ENCODE measurements around the gene MT1M. TPM values are rescaled to one million over a fixed set of nuclear protein-coding genes. Genes with fewer than 3 reads are reported as not detected.
A peak's percentile ranks its signal among the peaks of the same experiment; 100 is the strongest.

MT1M gene
- total RNA-seq, 1 experiment from 2014 or later, result not detected

DNA sequence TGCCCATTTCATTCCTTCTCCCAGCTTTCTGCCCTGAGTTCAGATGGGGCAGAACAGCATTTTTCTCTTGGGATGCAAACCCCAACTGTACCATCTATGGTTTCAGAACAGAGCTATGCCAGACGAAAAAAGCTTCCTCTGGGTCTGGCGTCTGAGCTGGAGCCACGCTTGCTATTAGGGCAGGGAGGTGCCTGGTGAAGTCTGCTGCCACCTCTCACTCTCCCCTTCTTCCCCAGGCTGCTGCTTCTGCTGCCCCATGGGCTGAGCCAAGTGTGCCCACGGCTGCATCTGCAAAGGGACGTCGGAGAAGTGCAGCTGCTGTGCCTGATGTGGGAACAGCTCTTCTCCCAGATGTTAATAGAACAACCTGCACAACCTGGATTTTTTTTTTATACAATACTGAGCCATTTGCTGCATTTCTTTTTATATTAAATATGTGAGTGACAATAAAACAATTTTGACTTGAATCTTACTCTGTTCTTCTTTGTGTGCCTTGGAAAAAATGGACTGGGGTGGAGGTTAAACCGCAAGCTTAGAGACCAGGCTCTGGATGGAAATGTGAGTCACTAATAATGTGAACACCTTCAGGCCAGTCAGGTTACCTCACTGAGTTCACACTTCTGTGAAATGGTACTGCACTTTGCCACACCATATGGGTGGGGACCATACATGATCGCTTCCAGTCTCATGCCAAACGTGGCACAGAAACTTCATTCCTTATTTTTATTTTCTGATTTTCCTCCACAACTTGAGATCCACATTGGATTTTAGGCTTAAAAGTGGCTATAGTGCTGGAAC lies 4.4 kb downstream of the MT1M start:
- no peaks in the 10 kb centered on the region for H3K79me2 ChIP-seq (ENCODE audit: low read depth)
- no peaks in the 10 kb centered on the region for H3K27me3 ChIP-seq (ENCODE audit: insufficient read depth, low read depth)
- POLR2A ChIA-PET (ENCODE audit: unreplicated experiment), result no interaction called here

DNA sequence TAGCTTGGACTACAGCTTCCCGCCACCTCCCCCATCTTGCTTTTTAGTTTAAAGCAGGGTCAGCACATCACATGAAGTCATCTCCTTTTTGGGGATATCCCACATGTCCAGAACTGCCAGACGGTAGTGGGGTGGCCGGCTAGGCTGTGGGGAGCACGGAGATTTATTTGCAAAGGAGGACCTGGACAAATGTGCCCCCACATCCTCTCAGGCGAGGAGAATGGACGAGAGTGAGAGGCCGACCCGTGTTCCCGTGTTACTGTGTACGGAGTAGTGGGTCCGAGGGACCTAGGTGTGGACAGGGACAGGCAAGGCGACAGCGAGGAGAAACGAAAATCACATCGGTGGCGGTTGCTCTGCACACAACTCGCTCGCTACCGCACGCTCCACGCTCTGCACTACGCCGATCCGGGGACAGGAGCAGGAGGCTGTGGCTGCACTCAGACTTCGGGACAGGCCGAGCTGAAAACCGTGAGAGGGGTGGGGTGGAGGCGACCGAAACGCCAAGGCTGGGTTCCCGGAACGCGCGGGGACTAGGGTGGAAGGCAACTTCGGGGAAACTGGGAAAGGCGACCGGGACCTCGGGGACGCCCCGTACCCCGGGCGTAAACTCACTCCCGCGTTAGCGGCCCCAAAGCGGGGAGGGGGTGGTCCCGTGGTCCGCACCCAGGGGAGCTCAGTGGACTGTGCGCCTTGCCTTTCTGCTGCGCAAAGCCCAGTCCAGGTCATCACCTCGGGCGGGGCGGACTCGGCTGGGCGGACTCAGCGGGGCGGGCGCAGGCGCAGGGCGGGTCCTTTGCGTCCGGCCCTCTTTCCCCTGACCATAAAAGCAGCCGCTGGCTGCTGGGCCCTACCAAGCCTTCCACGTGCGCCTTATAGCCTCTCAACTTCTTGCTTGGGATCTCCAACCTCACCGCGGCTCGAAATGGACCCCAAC lies 5.6 kb downstream of the MT1M start, which contains the start of gene MT1A:
MT1A (plus strand) TSS at position 853 of the 937 bp plus-strand sequence; CDS start at position 926, 73 bp downstream.
- DNase-seq, result peak in 1 of 2 experiments; percentile 76
- intact Hi-C loops (cut with micrococcal nuclease; ENCODE audit: unreplicated experiment), result no loop called here
- H3K4me3 ChIP-seq, result no peak within 1 kb of the TSS
- H3F3A ChIP-seq (ENCODE audit: insufficient read depth, low read depth), result peaks cover 24% of the 10 kb centered on the region
- H3K27me3 ChIP-seq (ENCODE audit: insufficient read depth, low read depth), result no peaks in the 10 kb centered on the region
- CTCF ChIA-PET, result no interaction called here
- POLR2A ChIA-PET (ENCODE audit: unreplicated experiment), result interaction anchor here (0.6 to 0.7 kb wide), 2 partner anchors 26 to 273 kb away, joined by 3 to 4 read pairs; no protein-coding TSS in a partner anchor
- no peaks in the 10 kb centered on the region for H3K79me2 ChIP-seq (ENCODE audit: low read depth)
- H3K36me3 ChIP-seq (ENCODE audit: low read depth), result no peaks in the 10 kb centered on the region
- H3K4me2 ChIP-seq, result peak within 1 kb of the TSS; percentile 11; the same call in 1 of the 2 replicates
- BruUV-seq (replicated peaks), result TSS peak; percentile 72
- H3K9me3 ChIP-seq (ENCODE audit: insufficient read depth, low read depth), result no peaks in the 10 kb centered on the region
- H3K9me2 ChIP-seq (ENCODE audit: insufficient read depth), result no peaks in the 10 kb centered on the region
- H4K20me1 ChIP-seq (ENCODE audit: insufficient read depth), result no peaks in the 10 kb centered on the region
- no peak within 1 kb of the TSS for H2AFZ ChIP-seq
- TF ChIP-seq, protein P1, sequence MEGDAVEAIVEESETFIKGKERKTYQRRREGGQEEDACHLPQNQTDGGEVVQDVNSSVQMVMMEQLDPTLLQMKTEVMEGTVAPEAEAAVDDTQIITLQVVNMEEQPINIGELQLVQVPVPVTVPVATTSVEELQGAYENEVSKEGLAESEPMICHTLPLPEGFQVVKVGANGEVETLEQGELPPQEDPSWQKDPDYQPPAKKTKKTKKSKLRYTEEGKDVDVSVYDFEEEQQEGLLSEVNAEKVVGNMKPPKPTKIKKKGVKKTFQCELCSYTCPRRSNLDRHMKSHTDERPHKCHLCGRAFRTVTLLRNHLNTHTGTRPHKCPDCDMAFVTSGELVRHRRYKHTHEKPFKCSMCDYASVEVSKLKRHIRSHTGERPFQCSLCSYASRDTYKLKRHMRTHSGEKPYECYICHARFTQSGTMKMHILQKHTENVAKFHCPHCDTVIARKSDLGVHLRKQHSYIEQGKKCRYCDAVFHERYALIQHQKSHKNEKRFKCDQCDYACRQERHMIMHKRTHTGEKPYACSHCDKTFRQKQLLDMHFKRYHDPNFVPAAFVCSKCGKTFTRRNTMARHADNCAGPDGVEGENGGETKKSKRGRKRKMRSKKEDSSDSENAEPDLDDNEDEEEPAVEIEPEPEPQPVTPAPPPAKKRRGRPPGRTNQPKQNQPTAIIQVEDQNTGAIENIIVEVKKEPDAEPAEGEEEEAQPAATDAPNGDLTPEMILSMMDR (conservative IDR thresholded peaks at IDR 0.05), result no peak
- no peak for TF ChIP-seq EZH2 (IDR thresholded peaks at IDR 0.05; ENCODE audit: low read depth)
- peaks cover 39% of the 10 kb centered on the region for H3K4me1 ChIP-seq (replicated peaks; ENCODE audit: insufficient read depth)
- H3K27ac ChIP-seq, result no peak within 1 kb of the TSS

More for the DNA sequence above, 4.4 kb downstream of the MT1M start:
- Histone ChIP-seq H3K27ac (no peak overlapping the region), H3K4me3 (no peak overlapping the region), H3F3A (ENCODE audit: insufficient read depth, low read depth) (peaks cover 12% of the 10 kb centered on the region; the same call in 1 of the 2 replicates), H2AFZ (no peak overlapping the region), H3K36me3 (ENCODE audit: low read depth) (no peaks in the 10 kb centered on the region), H3K9me2 (ENCODE audit: insufficient read depth) (no peaks in the 10 kb centered on the region), H3K4me2 (peak overlapping the region; percentile 27), H3K4me1 (replicated peaks; ENCODE audit: insufficient read depth) (peaks cover 33% of the 10 kb centered on the region), H4K20me1 (ENCODE audit: insufficient read depth) (no peaks in the 10 kb centered on the region), H3K9me3 (ENCODE audit: insufficient read depth, low read depth) (no peaks in the 10 kb centered on the region)
- CTCF ChIA-PET, result no interaction called here
- intact Hi-C loops (cut with micrococcal nuclease; ENCODE audit: unreplicated experiment), result no loop called here
- no peak for TF ChIP-seq EZH2 (IDR thresholded peaks at IDR 0.05; ENCODE audit: low read depth)
- TF ChIP-seq, protein P1 (conservative IDR thresholded peaks at IDR 0.05), result no peak
- BruUV-seq (replicated peaks), result no TSS peak
- peak in 1 of 2 experiments; percentile 75 for DNase-seq

DNA sequence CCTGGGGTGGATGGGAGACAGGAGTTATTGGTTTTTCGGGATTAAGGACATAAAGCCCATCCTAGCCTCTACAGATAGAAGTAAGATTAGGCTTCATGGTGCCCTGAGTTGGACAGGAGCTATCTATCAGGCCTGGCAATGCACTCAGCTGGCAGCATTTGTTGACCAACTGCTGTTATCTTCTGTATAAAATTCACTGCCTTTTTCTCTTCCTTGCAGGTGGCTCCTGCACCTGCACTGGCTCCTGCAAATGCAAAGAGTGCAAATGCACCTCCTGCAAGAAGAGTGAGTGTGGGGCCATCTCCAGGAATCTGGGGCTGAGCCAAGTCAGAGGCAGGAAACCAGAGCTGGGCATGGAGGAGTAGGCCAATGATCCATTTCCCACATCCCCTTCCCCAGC lies 6.6 kb downstream of the MT1M start:
- CTCF ChIA-PET, result no interaction called here
- no peaks in the 10 kb centered on the region for H3K36me3 ChIP-seq (ENCODE audit: low read depth)
- no peaks in the 10 kb centered on the region for H3K9me3 ChIP-seq (ENCODE audit: insufficient read depth, low read depth)
- POLR2A ChIA-PET (ENCODE audit: unreplicated experiment), result no interaction called here
- no peaks in the 10 kb centered on the region for H4K20me1 ChIP-seq (ENCODE audit: insufficient read depth)
- no peak overlapping the region for H2AFZ ChIP-seq
- H3K4me1 ChIP-seq (replicated peaks; ENCODE audit: insufficient read depth), result peaks cover 47% of the 10 kb centered on the region
- no peaks in the 10 kb centered on the region for H3K79me2 ChIP-seq (ENCODE audit: low read depth)
- TF ChIP-seq EZH2 (IDR thresholded peaks at IDR 0.05; ENCODE audit: low read depth), result no peak
- TF ChIP-seq, protein P1 (conservative IDR thresholded peaks at IDR 0.05), result no peak
- no peak overlapping the region for H3K27ac ChIP-seq
- intact Hi-C loops (cut with micrococcal nuclease; ENCODE audit: unreplicated experiment), result no loop called here
- no peaks in the 10 kb centered on the region for H3K9me2 ChIP-seq (ENCODE audit: insufficient read depth)
- DNase-seq, result no peak
- peak overlapping the region; percentile 11; the same call in 1 of the 2 replicates for H3K4me2 ChIP-seq
- no peaks in the 10 kb centered on the region for H3K27me3 ChIP-seq (ENCODE audit: insufficient read depth, low read depth)
- peaks cover 24% of the 10 kb centered on the region for H3F3A ChIP-seq (ENCODE audit: insufficient read depth, low read depth)
- TSS peak; percentile 84 for BruUV-seq (replicated peaks)
- H3K4me3 ChIP-seq, result no peak overlapping the region

All from PC-9 (cell line).